GM12801 (cell line): ENCODE results near the gene CHRDL2.

Experiments used
- CTCF ChIP-seq: IDR thresholded peaks from one replicate; pipeline ENCODE4 v1.5.1; 2011; ENCODE audit warnings: control low read depth; ENCODE audit not compliant: insufficient read length; ENCODE audit errors: extremely low read depth

The CHRDL2 gene

GRCh38 chr11:74669211-74670160, 61.7 kb downstream of the CHRDL2 start:
- no peak for TF ChIP-seq CTCF

- no peak for TF ChIP-seq CTCF
Observed at GRCh38 chr11:74663315-74663714, 67.9 kb downstream of the CHRDL2 start.

GRCh38 chr11:74662487-74663103, 68.6 kb downstream of the CHRDL2 start:
- TF ChIP-seq CTCF, result no peak

GRCh38 chr11:74654976-74655375, 76.2 kb downstream of the CHRDL2 start:
- TF ChIP-seq CTCF, result no peak

GRCh38 chr11:74650498-74650897, 80.7 kb downstream of the CHRDL2 start:
- no peak for TF ChIP-seq CTCF

GRCh38 chr11:74648894-74649293, 82.3 kb downstream of the CHRDL2 start:
- no peak for TF ChIP-seq CTCF

- TF ChIP-seq CTCF, result no peak
Observed at GRCh38 chr11:74647831-74648230, 83.4 kb downstream of the CHRDL2 start.
